Gastrocnemius medialis (tissue), 4 donors: Measurements from ENCODE around the gene COL6A5. TPM values are rescaled to one million over a fixed set of nuclear protein-coding genes. Genes with fewer than 3 reads are reported as not detected.

Source experiments
- ATAC-seq, 2 donors: fragments of 150-250 bp; one replicate each; pipeline ENCODE4 v1.9.1; 2016
- DNase-seq, 2 donors: peaks; one replicate each; pipeline ENCODE4 v3.0.0-alpha.2; 2019
- H3K27ac ChIP-seq, 4 donors: fragments of 200-600 bp; sonication (generic); 1 replicate in 1 of 4; 2 replicates in 3 of 4; pipeline ENCODE4 v1.5.1; 2016 to 2018; ENCODE audit warnings: mild to moderate bottlenecking in 2 of 4, moderate library complexity in 1 of 4
- H3K27me3 ChIP-seq, 3 donors: fragments of 200-600 bp; sonication (generic) in 2 of 3; 1 replicate in 1 of 3; 2 replicates in 2 of 3; pipeline versions ENCODE4 v1.5.1 to v1.6.0; 2016 to 2019; ENCODE audit warnings: mild to moderate bottlenecking in 1 of 3, moderate library complexity in 1 of 3
- H3K36me3 ChIP-seq, 2 donors: fragments of 200-600 bp; sonication (generic) in 1 of 2; one replicate each; pipeline ENCODE4 v1.5.1; 2017 to 2018
- H3K4me1 ChIP-seq, 2 donors: fragments of 200-600 bp; sonication (generic) in 1 of 2; one replicate each; pipeline ENCODE4 v1.5.1; 2016 to 2017; ENCODE audit warnings: mild to moderate bottlenecking in 2 of 2
- H3K4me3 ChIP-seq, 4 donors: fragments of 200-600 bp; sonication (generic) in 3 of 4; 1 replicate in 1 of 4; 2 replicates in 3 of 4; pipeline ENCODE4 v1.5.1; 2016 to 2019; ENCODE audit warnings: mild to moderate bottlenecking in 2 of 4
- H3K9me3 ChIP-seq, 3 donors: fragments of 200-600 bp; sonication (generic) in 2 of 3; 1 replicate in 1 of 3; 2 replicates in 2 of 3; pipeline ENCODE4 v1.5.1; 2016 to 2019
- POLR2A ChIP-seq, 2 donors: fragments of 450-650 bp; IDR thresholded peaks; one replicate each; pipeline ENCODE4 v1.6.1; 2017; ENCODE audit warnings: antibody characterized with exemption in 2 of 2, mild to moderate bottlenecking in 2 of 2, moderate library complexity in 2 of 2
- in situ Hi-C, 4 donors: fragments of 200-750 bp; cut with MboI; loops; one replicate each; pipeline versions ENCODE4 v1.15.0 to v1.8.0; 2017; ENCODE audit warnings: low sequenced_read_pairs in 4 of 4
- intact Hi-C: fragments of 100-400 bp; cut with DNase I; formaldehyde crosslinking; loops from one replicate; pipeline ENCODE4 v1.15.1; 2023; ENCODE audit warnings: low total_unique reads
- total RNA-seq, 4 donors: library from RNA; depleted of rRNA; stranded (reverse); fragments of >200 nt; gene quantifications; one replicate each; pipeline versions ENCODE4 v1.1.0 to v1.2.3, GENCODE V29; 2016
- TF ChIP-seq, protein P1 (sequence below), 5 experiments: fragments of 450-650 bp in 3 of 5; fragments of 200-600 bp in 2 of 5; sonication (generic) in 2 of 5; IDR thresholded peaks in 4 of 5; conservative IDR thresholded peaks in 1 of 5; 1 replicate in 4 of 5; 2 replicates in 1 of 5; pipeline ENCODE4 v1.5.1; 2016 to 2019; ENCODE audit warnings: antibody characterized with exemption in 5 of 5, mild to moderate bottlenecking in 3 of 5, moderate library complexity in 3 of 5

COL6A5 gene
- total RNA-seq, 4 donors from 2014 or later = not detected

- in situ Hi-C loops = no loop called here
Observed at GRCh38 chr3:130414457-130414856, 69.0 kb downstream of the COL6A5 start.

GRCh38 chr3:130420466-130420865 is 75.0 kb downstream of the COL6A5 start:
- ATAC-seq = no peak
- H3K27ac ChIP-seq = no peak overlapping the region
- no peak overlapping the region for H3K4me3 ChIP-seq
- intact Hi-C loops (no loop called here), in situ Hi-C loops (no loop called here)
- no peaks in the 10 kb centered on the region for H3K4me1 ChIP-seq
- DNase-seq = no peak
- H3K27me3 ChIP-seq = no peaks in the 10 kb centered on the region
- H3K36me3 ChIP-seq = no peaks in the 10 kb centered on the region
- TF ChIP-seq, protein P1, sequence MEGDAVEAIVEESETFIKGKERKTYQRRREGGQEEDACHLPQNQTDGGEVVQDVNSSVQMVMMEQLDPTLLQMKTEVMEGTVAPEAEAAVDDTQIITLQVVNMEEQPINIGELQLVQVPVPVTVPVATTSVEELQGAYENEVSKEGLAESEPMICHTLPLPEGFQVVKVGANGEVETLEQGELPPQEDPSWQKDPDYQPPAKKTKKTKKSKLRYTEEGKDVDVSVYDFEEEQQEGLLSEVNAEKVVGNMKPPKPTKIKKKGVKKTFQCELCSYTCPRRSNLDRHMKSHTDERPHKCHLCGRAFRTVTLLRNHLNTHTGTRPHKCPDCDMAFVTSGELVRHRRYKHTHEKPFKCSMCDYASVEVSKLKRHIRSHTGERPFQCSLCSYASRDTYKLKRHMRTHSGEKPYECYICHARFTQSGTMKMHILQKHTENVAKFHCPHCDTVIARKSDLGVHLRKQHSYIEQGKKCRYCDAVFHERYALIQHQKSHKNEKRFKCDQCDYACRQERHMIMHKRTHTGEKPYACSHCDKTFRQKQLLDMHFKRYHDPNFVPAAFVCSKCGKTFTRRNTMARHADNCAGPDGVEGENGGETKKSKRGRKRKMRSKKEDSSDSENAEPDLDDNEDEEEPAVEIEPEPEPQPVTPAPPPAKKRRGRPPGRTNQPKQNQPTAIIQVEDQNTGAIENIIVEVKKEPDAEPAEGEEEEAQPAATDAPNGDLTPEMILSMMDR (IDR thresholded peaks at IDR 0.05 in 4 of 5, conservative IDR thresholded peaks at IDR 0.05 in 1 of 5) = no peak
- no peak for TF ChIP-seq POLR2A (IDR thresholded peaks at IDR 0.05)
- no peaks in the 10 kb centered on the region for H3K9me3 ChIP-seq

More at GRCh38 chr3:130414457-130414856, 69.0 kb downstream of the COL6A5 start:
- Histone ChIP-seq H3K27ac (no peak overlapping the region), H3K27me3 (no peaks in the 10 kb centered on the region), H3K36me3 (no peaks in the 10 kb centered on the region), H3K4me1 (no peaks in the 10 kb centered on the region), H3K4me3 (no peak overlapping the region), H3K9me3 (no peaks in the 10 kb centered on the region)
- intact Hi-C loops = no loop called here
- DNase-seq (no peak), ATAC-seq (no peak)
- TF ChIP-seq, protein P1 (IDR thresholded peaks at IDR 0.05 in 4 of 5, conservative IDR thresholded peaks at IDR 0.05 in 1 of 5) = no peak
- no peak for TF ChIP-seq POLR2A (IDR thresholded peaks at IDR 0.05)

DNA sequence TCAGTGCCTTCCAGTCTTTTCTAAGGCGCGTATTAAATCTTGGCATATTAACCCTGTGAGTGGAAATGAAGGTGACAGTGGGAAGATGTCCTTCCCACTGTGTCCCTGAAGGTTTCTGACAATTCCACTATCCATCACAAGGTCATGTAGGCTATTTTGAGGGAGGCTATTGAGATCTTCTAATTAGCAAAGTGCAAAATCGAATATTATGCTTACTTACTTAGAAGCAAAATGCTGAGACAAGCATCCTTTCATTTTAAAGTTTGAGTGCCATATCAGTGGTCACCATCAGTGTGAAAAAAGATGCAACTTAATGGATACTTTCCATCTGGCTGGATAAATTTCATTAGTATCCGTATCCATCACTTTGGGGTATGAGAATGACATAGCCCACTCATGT is 77.6 kb downstream of the COL6A5 start:
- Histone ChIP-seq H3K4me1 (no peaks in the 10 kb centered on the region), H3K4me3 (no peak overlapping the region), H3K9me3 (no peaks in the 10 kb centered on the region), H3K36me3 (no peaks in the 10 kb centered on the region), H3K27me3 (no peaks in the 10 kb centered on the region), H3K27ac (no peak overlapping the region)
- ATAC-seq (no peak), DNase-seq (no peak)
- TF ChIP-seq, protein P1 (IDR thresholded peaks at IDR 0.05 in 4 of 5, conservative IDR thresholded peaks at IDR 0.05 in 1 of 5) = no peak
- no peak for TF ChIP-seq POLR2A (IDR thresholded peaks at IDR 0.05)
- intact Hi-C loops (no loop called here), in situ Hi-C loops (no loop called here)

DNA sequence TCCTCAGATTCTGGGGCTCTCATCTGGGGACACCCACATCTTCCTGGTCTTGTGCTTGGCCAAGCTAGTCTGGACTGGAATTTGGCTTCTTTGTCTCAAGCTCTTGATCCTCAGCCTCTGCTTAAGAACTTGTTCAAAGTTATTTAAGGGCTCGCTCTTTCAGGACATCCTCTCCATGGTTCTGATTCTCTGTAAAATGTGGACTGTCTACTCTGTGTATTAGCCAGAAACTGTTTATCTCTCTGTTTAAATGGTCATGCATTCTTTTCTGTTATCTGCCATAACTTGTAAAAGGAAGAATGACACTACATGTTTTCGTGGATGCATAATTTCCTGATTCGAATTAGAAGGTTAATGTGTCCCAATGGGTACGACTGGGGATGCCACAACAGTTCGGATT is 79.4 kb downstream of the COL6A5 start:
- H3K4me3 ChIP-seq = no peak overlapping the region
- in situ Hi-C loops (no loop called here), intact Hi-C loops (no loop called here)
- TF ChIP-seq POLR2A (IDR thresholded peaks at IDR 0.05) = no peak
- TF ChIP-seq, protein P1 (IDR thresholded peaks at IDR 0.05 in 4 of 5, conservative IDR thresholded peaks at IDR 0.05 in 1 of 5) = no peak
- no peak overlapping the region for H3K27ac ChIP-seq
- DNase-seq (no peak), ATAC-seq (no peak)
- no peaks in the 10 kb centered on the region for H3K27me3 ChIP-seq
- H3K9me3 ChIP-seq = no peaks in the 10 kb centered on the region
- H3K4me1 ChIP-seq = no peaks in the 10 kb centered on the region
- H3K36me3 ChIP-seq = no peaks in the 10 kb centered on the region

- intact Hi-C loops (no loop called here), in situ Hi-C loops (no loop called here)
- no peak for TF ChIP-seq POLR2A (IDR thresholded peaks at IDR 0.05)
- TF ChIP-seq, protein P1 (IDR thresholded peaks at IDR 0.05 in 4 of 5, conservative IDR thresholded peaks at IDR 0.05 in 1 of 5) = no peak
- Histone ChIP-seq H3K27me3 (no peaks in the 10 kb centered on the region), H3K4me1 (no peaks in the 10 kb centered on the region), H3K9me3 (no peaks in the 10 kb centered on the region), H3K36me3 (no peaks in the 10 kb centered on the region), H3K27ac (no peak overlapping the region), H3K4me3 (no peak overlapping the region)
- ATAC-seq (no peak), DNase-seq (no peak)
Observed at GRCh38 chr3:130425484-130425883, 80.0 kb downstream of the COL6A5 start.
